Measurements from ENCODE around the gene COX14. TPM values are rescaled to one million over a fixed set of nuclear protein-coding genes. Genes with fewer than 3 reads are reported as not detected.

COX14 gene
- total RNA-seq, 4 donors from 2014 or later, result 40.6 to 135 (median 90.9) TPM

DNA sequence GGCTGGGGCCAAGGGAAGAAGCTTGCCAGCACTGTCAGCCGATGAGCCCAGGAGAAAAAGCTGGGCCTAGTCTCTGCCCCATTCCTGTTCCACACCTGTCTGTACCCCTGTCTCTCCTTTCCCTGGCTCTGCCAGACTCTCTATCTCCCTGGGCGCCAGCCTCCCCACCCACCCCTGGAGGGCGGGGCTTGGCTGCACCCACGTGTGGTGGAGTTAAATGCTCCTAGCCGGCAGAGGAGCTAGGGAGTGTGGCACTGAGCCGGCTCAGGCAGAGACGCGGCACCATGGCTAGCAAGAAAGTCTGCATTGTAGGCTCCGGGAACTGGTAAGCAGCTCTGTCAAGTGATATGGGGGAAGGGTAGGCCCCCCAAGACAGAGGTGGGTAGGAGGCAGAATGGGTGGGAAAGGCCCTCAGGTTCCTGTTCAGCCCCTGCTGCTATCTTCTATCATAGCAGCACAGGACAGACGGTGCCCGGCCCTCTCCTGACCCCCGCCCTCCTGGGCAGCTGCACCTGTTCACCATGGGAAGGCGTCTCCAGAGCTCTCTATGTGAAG is 8.2 kb upstream of the COX14 start, which contains the start of gene GPD1:
GPD1 (plus strand) TSS at position 242 of the 555 bp plus-strand sequence; CDS start at position 285, 43 bp downstream.
- TF ChIP-seq CTCF (IDR thresholded peaks at IDR 0.05), result peak in 2 of 6 experiments; percentile 12 to 25
- peak in 1 of 2 donors; percentile 73 for TF ChIP-seq POLR2A (IDR thresholded peaks at IDR 0.05)
- Histone ChIP-seq H3K36me3 (peaks cover 11 to 14% of the 10 kb centered on the region in 2 donors), H3K4me3 (replicated peaks in 1 of 3) (no peak within 1 kb of the TSS), H3K27ac (peak within 1 kb of the TSS in 1 of 3 donors; percentile 39), H3K4me1 (peaks cover 10 to 13% of the 10 kb centered on the region in 2 donors), H3K9me3 (no peaks in the 10 kb centered on the region), H3K27me3 (no peaks in the 10 kb centered on the region)
- intact Hi-C loops (cut with DNase I), result loop anchor here (10.0 kb wide), 1 partner anchor 211 kb away; no protein-coding TSS in a partner anchor
- WGBS, 2 donors, result 10 to 12% methylated on average over 10 to 11 of the region's 13 CpGs
- peak; percentile 90 to 92 for DNase-seq

- TF ChIP-seq CTCF (IDR thresholded peaks at IDR 0.05) (no peak), POLR2A (IDR thresholded peaks at IDR 0.05) (no peak)
- intact Hi-C loops (cut with DNase I), result loop anchor here (10.0 kb wide), 1 partner anchor 210 kb away; no protein-coding TSS in a partner anchor
- H3K27ac ChIP-seq, result no peak overlapping the region
- no peak overlapping the region for H3K4me3 ChIP-seq (replicated peaks in 1 of 3)
- 86 to 88% methylated on average over 11 to 13 of the region's 14 CpGs for WGBS, 2 donors
- DNase-seq, result no peak
- H3K4me1 ChIP-seq, result peaks cover 10 to 20% of the 10 kb centered on the region in 2 donors
- no peaks in the 10 kb centered on the region for H3K27me3 ChIP-seq
- no peaks in the 10 kb centered on the region for H3K9me3 ChIP-seq
- H3K36me3 ChIP-seq, result peaks cover 3 to 5% of the 10 kb centered on the region in 2 donors
These were observed 7.3 kb upstream of the COX14 start for GRCh38 chr12:50104417-50105366.

DNA sequence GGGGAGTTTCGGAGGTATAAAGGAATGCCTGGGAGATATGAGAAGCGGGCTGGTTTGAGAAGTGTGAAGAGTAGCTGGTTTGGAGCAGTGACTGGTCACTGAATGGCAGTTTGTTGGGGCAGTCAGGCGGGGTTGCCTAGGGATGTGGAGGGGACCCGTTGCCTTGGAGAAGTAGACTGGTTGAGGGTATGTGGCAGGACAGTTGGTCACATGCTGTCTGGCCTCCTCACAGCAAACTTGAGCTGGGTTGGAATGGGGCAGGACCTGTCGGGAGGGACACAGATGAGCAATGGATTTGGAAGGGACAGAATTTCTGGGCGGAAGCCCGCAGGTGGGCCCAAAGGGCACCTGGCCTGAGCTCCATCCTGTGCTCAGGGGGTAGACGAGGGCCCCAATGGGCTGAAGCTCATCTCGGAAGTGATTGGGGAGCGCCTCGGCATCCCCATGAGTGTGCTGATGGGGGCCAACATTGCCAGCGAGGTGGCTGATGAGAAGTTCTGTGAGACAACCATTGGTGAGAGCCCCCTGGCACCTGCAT is 6.1 kb upstream of the COX14 start:
- TF ChIP-seq POLR2A (IDR thresholded peaks at IDR 0.05) (no peak), CTCF (IDR thresholded peaks at IDR 0.05) (no peak)
- Histone ChIP-seq H3K27ac (no peak overlapping the region), H3K4me1 (peaks cover 23 to 33% of the 10 kb centered on the region in 2 donors), H3K36me3 (no peaks in the 10 kb centered on the region), H3K9me3 (no peaks in the 10 kb centered on the region), H3K4me3 (replicated peaks in 1 of 3) (no peak overlapping the region), H3K27me3 (no peaks in the 10 kb centered on the region)
- DNase-seq, result no peak
- intact Hi-C loops (cut with DNase I), result loop anchor here (10.0 kb wide), 1 partner anchor 209 kb away; no protein-coding TSS in a partner anchor
- WGBS, 2 donors, result 93 to 96% methylated on average over 10 to 12 of the region's 12 CpGs

DNA sequence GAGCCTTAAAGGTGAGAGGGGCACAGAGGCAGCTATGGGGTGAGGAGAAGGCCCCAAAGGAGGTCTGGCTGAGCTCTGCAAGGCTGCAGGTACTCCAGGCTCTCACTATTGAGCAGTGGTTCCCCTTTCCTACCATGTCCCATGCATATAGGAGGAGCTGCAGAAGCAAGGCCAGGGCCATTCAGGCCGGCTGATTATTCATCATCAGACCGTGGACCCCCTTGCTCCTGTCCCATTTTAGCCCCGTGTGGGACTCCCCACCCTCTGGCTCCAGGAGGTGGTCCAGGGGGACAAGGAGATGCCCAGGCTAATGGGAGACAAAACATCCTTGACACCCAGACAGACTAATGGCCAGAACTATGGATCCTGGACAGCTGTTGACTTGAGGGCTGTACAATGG is 5.1 kb upstream of the COX14 start:
- no peak for DNase-seq
- Histone ChIP-seq H3K4me3 (replicated peaks in 1 of 3) (no peak overlapping the region), H3K36me3 (no peaks in the 10 kb centered on the region), H3K27me3 (no peaks in the 10 kb centered on the region), H3K27ac (no peak overlapping the region), H3K4me1 (peaks cover 28 to 39% of the 10 kb centered on the region in 2 donors), H3K9me3 (no peaks in the 10 kb centered on the region)
- 90 to 96% methylated on average over 3 of the region's 3 CpGs for WGBS, 2 donors
- TF ChIP-seq POLR2A (IDR thresholded peaks at IDR 0.05), result no peak
- no peak for TF ChIP-seq CTCF (IDR thresholded peaks at IDR 0.05)
- intact Hi-C loops (cut with DNase I), result loop anchor here (10.0 kb wide), 1 partner anchor 208 kb away; no protein-coding TSS in a partner anchor

Data from thyroid gland (tissue), 4 donors.